Neural progenitor cell (in vitro differentiated cells): ENCODE results near the gene IL1RL1. TPM values are rescaled to one million over a fixed set of nuclear protein-coding genes. Genes with fewer than 3 reads are reported as not detected.

Source experiments
- DNase-seq: peaks from one replicate; pipeline ENCODE4 v3.0.0-alpha.2; 2016; ENCODE audit warnings: low spot score
- H2AFZ ChIP-seq: fragments of 200-600 bp; sonication (generic); replicated peaks from 2 replicates; pipeline ENCODE4 v1.6.1; 2016; ENCODE audit warnings: antibody characterized with exemption
- H3F3A ChIP-seq: fragments of 200-600 bp; sonication (generic); 2 replicates; pipeline ENCODE4 v1.6.1; 2016; ENCODE audit warnings: antibody characterized with exemption, low read depth
- H3K27ac ChIP-seq: fragments of 200-600 bp; sonication (generic); 2 replicates; pipeline ENCODE4 v1.5.1; 2016; ENCODE audit warnings: mild to moderate bottlenecking
- H3K27me3 ChIP-seq: fragments of 200-600 bp; sonication (generic); 2 replicates; pipeline ENCODE4 v1.6.1; 2016; ENCODE audit warnings: mild to moderate bottlenecking, moderate library complexity
- H3K36me3 ChIP-seq: fragments of 200-600 bp; sonication (generic); 2 replicates; pipeline ENCODE4 v1.5.1; 2016
- H3K4me1 ChIP-seq: fragments of 200-600 bp; sonication (generic); 2 replicates; pipeline ENCODE4 v1.6.1; 2016; ENCODE audit warnings: mixed run types
- H3K4me2 ChIP-seq: fragments of 200-600 bp; sonication (generic); 2 replicates; pipeline ENCODE4 v1.6.1; 2016
- H3K4me3 ChIP-seq: fragments of 200-600 bp; sonication (generic); 2 replicates; pipeline ENCODE4 v1.5.1; 2016
- H3K79me2 ChIP-seq: fragments of 200-600 bp; sonication (generic); 2 replicates; pipeline ENCODE4 v1.6.1; 2016; ENCODE audit warnings: low read depth
- H3K9ac ChIP-seq: fragments of 200-600 bp; sonication (generic); 2 replicates; pipeline ENCODE4 v1.6.1; 2016
- H3K9me3 ChIP-seq: fragments of 200-600 bp; sonication (generic); 2 replicates; pipeline ENCODE4 v1.5.1; 2016; ENCODE audit warnings: low read depth
- H4K20me1 ChIP-seq: fragments of 200-600 bp; sonication (generic); 2 replicates; pipeline ENCODE4 v1.6.1; 2016; ENCODE audit warnings: low read depth
- H3K27ac Mint-ChIP-seq: 3 replicates; pipeline ENCODE4 v1.8.0; 2021; ENCODE audit warnings: mixed read lengths
- H3K27me3 Mint-ChIP-seq: 2 replicates; pipeline ENCODE4 v1.8.0; 2022; ENCODE audit warnings: low read depth, mild to moderate bottlenecking, inconsistent platforms, moderate library complexity, mixed read lengths; ENCODE audit not compliant: insufficient read depth
- H3K36me3 Mint-ChIP-seq: 3 replicates; pipeline ENCODE4 v1.8.0; 2021; ENCODE audit warnings: mixed read lengths
- H3K4me1 Mint-ChIP-seq: 3 replicates; pipeline ENCODE4 v1.8.0; 2021; ENCODE audit warnings: mixed read lengths
- H3K4me3 Mint-ChIP-seq: 3 replicates; pipeline ENCODE4 v1.8.0; 2021; ENCODE audit warnings: mild to moderate bottlenecking, moderate library complexity, mixed read lengths
- H3K9me3 Mint-ChIP-seq: 3 replicates; pipeline ENCODE4 v1.8.0; 2020; ENCODE audit warnings: mixed read lengths
- CTCF ChIP-seq: fragments of 200-600 bp; sonication (generic); IDR thresholded peaks from 2 replicates; pipeline ENCODE4 v1.5.1; 2017; ENCODE audit warnings: antibody characterized with exemption, mild to moderate bottlenecking
- EZH2 ChIP-seq: fragments of 200-600 bp; sonication (generic); IDR thresholded peaks from 2 replicates; pipeline ENCODE4 v1.6.1; 2017; ENCODE audit warnings: antibody characterized with exemption, mild to moderate bottlenecking, moderate library complexity
- EZH2phosphoT487 ChIP-seq: fragments of 200-600 bp; sonication (generic); IDR thresholded peaks from 2 replicates; pipeline ENCODE4 v1.6.1; 2017; ENCODE audit warnings: antibody characterized with exemption
- total RNA-seq: library from RNA; depleted of rRNA; stranded (reverse); fragments of >200 nt; gene quantifications from 2 replicates; pipeline ENCODE4 v1.2.3, GENCODE V29; 2015; ENCODE audit warnings: low replicate concordance

Gene IL1RL1
- total RNA-seq, 1 donor from 2014 or later: not detected

- peaks cover 10% of the 10 kb centered on the region for H3K9me3 Mint-ChIP-seq
- DNase-seq: no peak
- Histone ChIP-seq H3K4me2 (no peak overlapping the region), H3K9ac (no peak overlapping the region), H3K27ac (no peak overlapping the region), H3F3A (no peaks in the 10 kb centered on the region), H3K9me3 (peaks cover 8% of the 10 kb centered on the region), H3K4me1 (no peaks in the 10 kb centered on the region), H3K27me3 (no peaks in the 10 kb centered on the region), H3K4me3 (no peak overlapping the region), H3K79me2 (no peaks in the 10 kb centered on the region), H2AFZ (no peak overlapping the region), H3K36me3 (no peaks in the 10 kb centered on the region), H4K20me1 (no peaks in the 10 kb centered on the region)
- H3K4me1 Mint-ChIP-seq: no peaks in the 10 kb centered on the region
- peaks cover 2% of the 10 kb centered on the region for H3K27me3 Mint-ChIP-seq
- no peaks in the 10 kb centered on the region for H3K36me3 Mint-ChIP-seq
- TF ChIP-seq EZH2phosphoT487 (no peak), CTCF (no peak), EZH2 (no peak)
- no peak overlapping the region for H3K4me3 Mint-ChIP-seq
- no peak overlapping the region for H3K27ac Mint-ChIP-seq
These were observed 72.4 kb downstream of the IL1RL1 start for GRCh38 chr2:102383722-102384121.

- Histone ChIP-seq H3K9ac (no peak overlapping the region), H4K20me1 (no peaks in the 10 kb centered on the region), H2AFZ (no peak overlapping the region), H3F3A (no peaks in the 10 kb centered on the region), H3K27ac (no peak overlapping the region), H3K36me3 (no peaks in the 10 kb centered on the region), H3K79me2 (no peaks in the 10 kb centered on the region), H3K27me3 (no peaks in the 10 kb centered on the region), H3K4me2 (no peak overlapping the region), H3K4me3 (no peak overlapping the region), H3K9me3 (peaks cover 8% of the 10 kb centered on the region), H3K4me1 (no peaks in the 10 kb centered on the region)
- Mint-ChIP-seq H3K36me3 (no peaks in the 10 kb centered on the region), H3K4me3 (no peak overlapping the region), H3K27me3 (peaks cover under 1% of the 10 kb centered on the region), H3K27ac (no peak overlapping the region), H3K9me3 (peaks cover 10% of the 10 kb centered on the region), H3K4me1 (no peaks in the 10 kb centered on the region)
- TF ChIP-seq EZH2: no peak
- TF ChIP-seq EZH2phosphoT487: no peak
- no peak for TF ChIP-seq CTCF
- no peak for DNase-seq
These were observed 74.2 kb downstream of the IL1RL1 start for GRCh38 chr2:102385522-102385921.

- peaks cover 8% of the 10 kb centered on the region for H3K9me3 ChIP-seq
- H3K4me2 ChIP-seq: no peak overlapping the region
- no peak overlapping the region for H3K9ac ChIP-seq
- no peak for TF ChIP-seq EZH2
- TF ChIP-seq CTCF: no peak
- no peak for TF ChIP-seq EZH2phosphoT487
- no peaks in the 10 kb centered on the region for H3K27me3 ChIP-seq
- H3K27ac ChIP-seq: no peak overlapping the region
- no peak overlapping the region for H3K4me3 Mint-ChIP-seq
- H3K79me2 ChIP-seq: no peaks in the 10 kb centered on the region
- no peaks in the 10 kb centered on the region for H4K20me1 ChIP-seq
- H3K36me3 Mint-ChIP-seq: no peaks in the 10 kb centered on the region
- H3K27ac Mint-ChIP-seq: no peak overlapping the region
- H3K4me3 ChIP-seq: no peak overlapping the region
- no peak overlapping the region for H2AFZ ChIP-seq
- no peaks in the 10 kb centered on the region for H3K4me1 Mint-ChIP-seq
- H3K36me3 ChIP-seq: no peaks in the 10 kb centered on the region
- H3K4me1 ChIP-seq: no peaks in the 10 kb centered on the region
- no peaks in the 10 kb centered on the region for H3F3A ChIP-seq
- H3K9me3 Mint-ChIP-seq: peaks cover 10% of the 10 kb centered on the region
- H3K27me3 Mint-ChIP-seq: no peaks in the 10 kb centered on the region
- DNase-seq: no peak
These were observed 74.6 kb downstream of the IL1RL1 start for GRCh38 chr2:102386004-102386403.
